Activated CD4-positive, alpha-beta memory T cell treated with anti-CD3 and anti-CD28 coated beads for 36 hours (primary cell): ENCODE results near the gene COL18A1. TPM values are rescaled to one million over a fixed set of nuclear protein-coding genes. Genes with fewer than 3 reads are reported as not detected.
A peak's percentile ranks its signal among the peaks of the same experiment; 100 is the strongest.

ENCODE experiments used
- CTCF ChIA-PET: fragments of 350-600 bp; sonication (Branson Sonifier 250); formaldehyde crosslinking; loops from one replicate; lab custom pipeline; 2021; ENCODE audit warnings: antibody characterized with exemption, inconsistent platforms; lab: Charles Lee
- POLR2A ChIA-PET: fragments of 350-600 bp; sonication (Branson Sonifier 250); formaldehyde crosslinking; loops from one replicate; lab custom pipeline; 2021; ENCODE audit warnings: antibody characterized with exemption; lab: Charles Lee
- DNase-seq: peaks from one replicate; pipeline ENCODE4 v3.0.0-alpha.2; 2020
- H3K27ac Mint-ChIP-seq: one replicate; pipeline ENCODE4 v1.8.0; 2021; ENCODE audit warnings: mixed read lengths
- H3K27me3 Mint-ChIP-seq: one replicate; pipeline ENCODE4 v1.8.0; 2021; ENCODE audit warnings: mixed read lengths
- H3K36me3 Mint-ChIP-seq: one replicate; pipeline ENCODE4 v1.8.0; 2021; ENCODE audit warnings: mixed read lengths
- H3K4me1 Mint-ChIP-seq: one replicate; pipeline ENCODE4 v1.8.0; 2021; ENCODE audit warnings: low read depth, mixed read lengths
- H3K4me3 Mint-ChIP-seq: one replicate; pipeline ENCODE4 v1.8.0; 2021; ENCODE audit warnings: mild to moderate bottlenecking, mixed read lengths
- H3K9me3 Mint-ChIP-seq: one replicate; pipeline ENCODE4 v1.8.0; 2021; ENCODE audit warnings: mixed read lengths
- intact Hi-C: fragments of 100-400 bp; cut with micrococcal nuclease; formaldehyde crosslinking; loops from one replicate; pipeline ENCODE4 v1.15.1; 2023
- total RNA-seq, 2 experiments: library from RNA; stranded (reverse); gene quantifications; one replicate each; pipeline ENCODE4 v1.2.3, GENCODE V29; 2021

The COL18A1 gene
- total RNA-seq, 2 experiments from 2014 or later: 4.5 TPM

DNA sequence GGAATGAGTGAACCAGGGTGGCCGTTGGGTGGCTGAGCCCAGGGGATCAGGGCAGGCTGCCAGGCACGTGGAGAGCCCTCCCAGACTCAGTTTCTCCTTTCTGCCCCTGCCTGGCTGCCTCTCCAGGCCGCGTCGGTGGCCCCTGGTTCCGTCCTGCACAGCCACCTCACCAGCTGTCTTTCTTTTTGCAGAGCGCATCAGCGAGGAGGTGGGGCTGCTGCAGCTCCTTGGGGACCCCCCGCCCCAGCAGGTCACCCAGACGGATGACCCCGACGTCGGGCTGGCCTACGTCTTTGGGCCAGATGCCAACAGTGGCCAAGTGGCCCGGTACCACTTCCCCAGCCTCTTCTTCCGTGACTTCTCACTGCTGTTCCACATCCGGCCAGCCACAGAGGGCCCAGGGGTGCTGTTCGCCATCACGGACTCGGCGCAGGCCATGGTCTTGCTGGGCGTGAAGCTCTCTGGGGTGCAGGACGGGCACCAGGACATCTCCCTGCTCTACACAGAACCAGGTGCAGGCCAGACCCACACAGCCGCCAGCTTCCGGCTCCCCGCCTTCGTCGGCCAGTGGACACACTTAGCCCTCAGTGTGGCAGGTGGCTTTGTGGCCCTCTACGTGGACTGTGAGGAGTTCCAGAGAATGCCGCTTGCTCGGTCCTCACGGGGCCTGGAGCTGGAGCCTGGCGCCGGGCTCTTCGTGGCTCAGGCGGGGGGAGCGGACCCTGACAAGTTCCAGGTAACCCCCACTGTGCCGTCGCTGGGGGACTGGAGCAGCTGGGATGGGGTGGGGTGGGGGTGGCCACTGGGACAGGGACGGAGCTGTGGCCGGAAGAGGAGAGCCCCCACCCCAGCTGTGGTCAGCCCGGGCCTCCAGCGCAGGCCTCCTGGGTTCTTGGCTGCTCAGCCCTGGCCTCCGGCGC, 63.3 kb downstream of the COL18A1 start:
- no peak overlapping the region for H3K4me3 Mint-ChIP-seq
- no peak for DNase-seq
- POLR2A ChIA-PET: no interaction called here
- H3K27me3 Mint-ChIP-seq: peaks cover 8% of the 10 kb centered on the region
- H3K4me1 Mint-ChIP-seq: peaks cover 14% of the 10 kb centered on the region
- no peaks in the 10 kb centered on the region for H3K9me3 Mint-ChIP-seq
- intact Hi-C loops: no loop called here
- CTCF ChIA-PET: interaction anchor here (1.4 kb wide), 1 partner anchor 11 kb away, joined by 3 read pairs; no protein-coding TSS in a partner anchor
- no peaks in the 10 kb centered on the region for H3K36me3 Mint-ChIP-seq
- H3K27ac Mint-ChIP-seq: no peak overlapping the region

- Mint-ChIP-seq H3K36me3 (no peaks in the 10 kb centered on the region), H3K9me3 (no peaks in the 10 kb centered on the region), H3K4me3 (no peak overlapping the region), H3K4me1 (peaks cover 14% of the 10 kb centered on the region), H3K27ac (no peak overlapping the region), H3K27me3 (peaks cover 8% of the 10 kb centered on the region)
- intact Hi-C loops: no loop called here
- DNase-seq: no peak
- ChIA-PET POLR2A (no interaction called here), CTCF (interaction anchor here (1.4 kb wide), 1 partner anchor 10 kb away, joined by 3 read pairs; no protein-coding TSS in a partner anchor)
These were observed 64.0 kb downstream of the COL18A1 start for GRCh38 chr21:45468971-45469272.

DNA sequence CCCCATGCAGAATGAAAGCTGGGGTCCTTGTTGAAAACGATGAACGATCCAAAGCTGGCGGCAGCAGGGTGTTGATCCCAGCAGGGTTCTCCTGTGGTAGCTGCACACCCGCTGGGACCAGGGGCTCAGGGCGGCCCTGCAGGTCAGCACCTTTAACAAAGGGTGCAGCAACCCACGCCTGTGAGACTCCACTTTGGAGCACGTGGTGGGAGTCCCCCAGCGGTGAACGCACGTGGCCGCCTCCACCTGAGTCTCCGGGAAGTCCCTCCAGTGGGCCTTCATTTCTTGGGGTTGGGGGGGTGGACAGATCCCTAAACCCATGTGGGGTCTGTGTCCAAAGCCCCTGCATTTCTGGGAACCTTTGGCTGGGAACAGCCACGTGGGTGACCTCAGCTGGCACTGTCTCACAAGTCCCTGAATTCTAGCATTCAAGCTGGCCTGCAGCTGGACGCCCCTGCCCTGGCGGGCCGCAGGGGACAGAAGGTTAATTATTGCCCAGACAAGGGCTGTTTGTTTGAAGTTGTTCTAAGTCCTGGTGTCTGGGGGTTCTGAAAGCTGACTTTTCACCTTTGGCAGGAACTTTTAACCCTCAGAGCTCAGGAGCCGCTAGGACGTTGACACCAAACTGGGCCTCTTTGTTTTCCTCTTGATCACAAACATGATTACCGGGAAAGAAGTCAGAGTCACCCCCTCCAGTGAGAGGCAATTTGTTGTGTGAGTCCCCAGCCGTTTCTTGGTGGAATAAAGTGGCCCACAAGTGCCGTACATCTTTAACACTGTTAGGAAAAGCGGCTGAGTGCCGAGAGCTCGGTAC, 64.5 kb downstream of the COL18A1 start:
- H3K9me3 Mint-ChIP-seq: no peaks in the 10 kb centered on the region
- peaks cover 14% of the 10 kb centered on the region for H3K4me1 Mint-ChIP-seq
- intact Hi-C loops: no loop called here
- H3K4me3 Mint-ChIP-seq: no peak overlapping the region
- H3K36me3 Mint-ChIP-seq: no peaks in the 10 kb centered on the region
- POLR2A ChIA-PET: no interaction called here
- no peak for DNase-seq
- peaks cover 8% of the 10 kb centered on the region for H3K27me3 Mint-ChIP-seq
- CTCF ChIA-PET: interaction anchor here (1.4 kb wide), 1 partner anchor 10 kb away, joined by 3 read pairs; no protein-coding TSS in a partner anchor
- H3K27ac Mint-ChIP-seq: no peak overlapping the region

DNA sequence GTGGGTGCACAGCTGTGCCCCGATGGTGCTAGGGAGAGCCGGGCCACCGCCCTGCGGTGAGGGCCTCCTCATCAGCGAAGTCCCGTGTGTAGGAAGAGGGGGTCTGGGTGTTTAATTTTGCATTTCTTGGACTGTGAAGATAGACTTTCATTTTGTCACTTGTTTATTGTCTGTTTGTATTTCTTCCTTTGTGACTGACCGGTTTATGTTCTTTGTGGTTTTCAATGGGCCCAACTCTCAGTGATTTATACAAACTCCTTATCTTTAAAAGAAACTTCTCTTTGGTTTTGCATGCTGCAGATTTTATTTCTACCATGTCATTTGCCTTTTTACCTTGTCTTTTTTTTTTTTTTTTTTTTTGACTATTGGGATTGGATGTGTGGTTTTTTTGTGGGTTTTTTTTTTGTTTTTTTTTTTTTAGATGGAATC, 65.1 kb downstream of the COL18A1 start:
- Mint-ChIP-seq H3K36me3 (no peaks in the 10 kb centered on the region), H3K27me3 (peaks cover 5% of the 10 kb centered on the region), H3K4me1 (peaks cover 14% of the 10 kb centered on the region), H3K27ac (no peak overlapping the region), H3K9me3 (no peaks in the 10 kb centered on the region), H3K4me3 (no peak overlapping the region)
- no peak for DNase-seq
- ChIA-PET POLR2A (no interaction called here), CTCF (no interaction called here)
- intact Hi-C loops: no loop called here

DNA sequence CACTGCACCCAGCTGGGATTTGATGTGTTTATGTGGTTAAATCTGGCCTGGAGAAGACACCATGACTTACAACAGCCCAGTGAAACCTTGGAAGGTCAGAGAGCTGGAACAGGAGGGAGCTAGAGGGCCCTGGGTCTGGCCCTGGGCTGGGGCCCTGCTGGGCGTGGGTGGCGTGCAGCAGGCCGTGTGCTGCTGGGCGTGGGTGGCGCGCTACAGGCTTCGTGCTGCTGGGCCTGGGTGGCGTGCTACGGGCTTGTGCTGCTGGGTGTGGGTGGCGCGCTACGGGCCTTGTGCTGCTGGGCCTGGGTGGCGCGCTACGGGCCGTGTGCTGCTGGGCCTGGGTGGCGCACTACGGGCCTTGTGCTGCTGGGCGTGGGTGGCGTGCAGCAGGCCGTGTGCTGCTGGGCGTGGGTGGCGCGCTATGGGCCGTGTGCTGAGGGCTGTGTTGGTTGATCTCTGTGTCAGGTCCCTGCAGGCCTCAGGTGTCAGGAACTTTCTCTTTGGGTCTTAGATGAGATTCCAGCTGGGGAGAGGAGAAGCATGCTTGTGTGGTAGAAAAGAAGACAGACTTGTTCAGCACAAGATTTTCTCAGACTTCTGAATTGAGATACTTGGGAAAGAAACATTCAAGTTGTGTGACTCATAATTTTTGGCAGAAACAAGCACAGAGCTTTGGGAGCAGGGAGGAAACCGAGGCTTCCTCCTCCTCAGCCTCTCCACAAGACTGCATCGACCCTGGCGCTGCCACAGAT, 66.0 kb downstream of the COL18A1 start:
- POLR2A ChIA-PET: no interaction called here
- intact Hi-C loops: no loop called here
- H3K4me1 Mint-ChIP-seq: peaks cover 14% of the 10 kb centered on the region
- CTCF ChIA-PET: no interaction called here
- H3K4me3 Mint-ChIP-seq: no peak overlapping the region
- DNase-seq: peak; percentile 46
- no peaks in the 10 kb centered on the region for H3K27me3 Mint-ChIP-seq
- H3K27ac Mint-ChIP-seq: peak overlapping the region; percentile 72
- H3K36me3 Mint-ChIP-seq: no peaks in the 10 kb centered on the region
- H3K9me3 Mint-ChIP-seq: no peaks in the 10 kb centered on the region

- ChIA-PET CTCF (no interaction called here), POLR2A (no interaction called here)
- intact Hi-C loops: no loop called here
- H3K36me3 Mint-ChIP-seq: no peaks in the 10 kb centered on the region
- no peaks in the 10 kb centered on the region for H3K9me3 Mint-ChIP-seq
- DNase-seq: no peak
- H3K4me1 Mint-ChIP-seq: peaks cover 16% of the 10 kb centered on the region
- no peak overlapping the region for H3K4me3 Mint-ChIP-seq
- no peak overlapping the region for H3K27ac Mint-ChIP-seq
- H3K27me3 Mint-ChIP-seq: no peaks in the 10 kb centered on the region
These were observed 66.7 kb downstream of the COL18A1 start for GRCh38 chr21:45471525-45472221.

DNA sequence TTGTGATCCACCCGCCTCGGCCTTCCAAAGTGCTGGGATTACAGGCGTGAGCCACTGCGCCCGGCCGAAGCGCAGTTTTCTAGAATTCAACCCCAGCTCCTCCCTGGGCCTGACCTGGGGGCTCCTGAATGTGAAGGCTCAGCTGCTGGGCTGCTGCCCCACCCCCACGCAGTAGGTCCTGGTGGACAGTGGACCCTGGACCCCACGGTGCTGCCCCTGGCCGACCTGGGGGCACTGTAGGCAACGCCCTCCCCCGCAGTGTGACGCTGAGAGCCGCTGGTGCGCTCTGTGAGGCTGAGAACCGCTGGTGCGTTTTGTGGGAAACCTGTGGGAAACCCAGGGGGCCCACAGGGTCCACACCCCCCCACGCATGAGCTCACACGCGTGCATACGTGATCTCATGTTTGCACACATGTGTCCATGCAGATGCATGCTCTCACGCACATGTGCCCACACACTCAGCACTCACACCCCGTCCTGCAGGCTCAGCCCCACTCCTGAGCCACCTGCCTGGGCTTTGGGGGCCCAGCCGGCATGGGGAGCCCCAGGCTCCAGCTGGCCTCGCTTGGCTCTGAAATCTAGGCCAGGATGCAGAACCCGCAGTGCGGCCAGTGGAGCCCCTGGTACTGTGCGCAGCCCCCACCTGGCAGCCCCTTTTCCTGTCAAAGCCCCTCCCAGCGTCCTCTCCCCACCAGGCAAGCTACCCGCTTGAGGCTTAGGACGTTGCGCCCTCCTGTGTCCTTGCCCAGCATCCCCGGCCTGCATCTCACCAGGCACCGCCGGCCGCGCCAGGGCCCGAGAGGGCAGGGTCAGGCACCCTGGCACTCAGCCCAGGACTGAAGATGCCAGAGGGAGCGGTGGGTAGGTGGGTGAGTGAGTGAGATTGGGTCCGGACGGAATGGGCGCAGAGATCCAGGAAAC, 67.7 kb downstream of the COL18A1 start:
- POLR2A ChIA-PET: no interaction called here
- CTCF ChIA-PET: no interaction called here
- Mint-ChIP-seq H3K4me1 (peaks cover 17% of the 10 kb centered on the region), H3K27me3 (no peaks in the 10 kb centered on the region), H3K9me3 (no peaks in the 10 kb centered on the region), H3K36me3 (no peaks in the 10 kb centered on the region), H3K27ac (no peak overlapping the region), H3K4me3 (no peak overlapping the region)
- DNase-seq: no peak
- intact Hi-C loops: no loop called here

DNA sequence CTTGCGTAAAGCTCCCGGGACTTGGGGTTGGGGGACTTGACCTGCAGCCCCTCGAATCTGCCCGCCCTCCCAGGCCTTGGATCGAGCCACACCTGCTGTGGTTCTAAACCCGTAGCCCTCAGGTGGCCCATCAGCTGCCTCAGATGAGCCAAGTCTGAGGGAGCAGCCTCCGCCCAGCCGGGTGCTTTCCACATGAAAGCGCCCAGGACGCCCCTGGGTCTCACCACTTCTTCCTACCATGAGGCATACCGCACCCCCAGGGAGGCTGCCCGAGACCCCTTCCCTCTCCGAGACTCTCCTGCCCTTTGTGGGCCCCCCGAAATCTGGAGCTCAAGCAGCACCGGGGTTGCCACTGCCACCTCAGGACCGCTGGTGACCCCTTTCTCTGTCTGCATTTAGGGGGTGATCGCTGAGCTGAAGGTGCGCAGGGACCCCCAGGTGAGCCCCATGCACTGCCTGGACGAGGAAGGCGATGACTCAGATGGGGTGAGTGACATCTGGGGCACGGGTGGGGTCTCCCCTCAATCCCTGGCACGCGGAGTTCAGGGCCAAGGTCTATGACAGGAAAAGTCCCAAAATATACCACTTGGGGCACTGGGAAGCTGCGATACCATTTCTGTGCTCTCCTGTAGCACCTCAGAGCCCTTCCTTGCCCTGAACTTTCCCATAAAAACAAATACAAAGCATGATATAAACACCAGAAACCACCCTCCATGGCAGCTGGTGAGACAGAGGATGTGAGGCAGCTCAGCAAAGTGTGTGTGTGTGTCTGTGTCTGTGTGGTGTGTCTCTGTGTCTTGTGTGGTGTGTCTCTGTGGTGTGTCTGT, 68.7 kb downstream of the COL18A1 start:
- intact Hi-C loops: no loop called here
- Mint-ChIP-seq H3K4me3 (no peak overlapping the region), H3K27me3 (no peaks in the 10 kb centered on the region), H3K4me1 (peaks cover 25% of the 10 kb centered on the region), H3K9me3 (no peaks in the 10 kb centered on the region), H3K36me3 (no peaks in the 10 kb centered on the region), H3K27ac (no peak overlapping the region)
- DNase-seq: no peak
- ChIA-PET CTCF (interaction anchor here (1.0 kb wide), 1 partner anchor 17 kb away, joined by 3 read pairs; no protein-coding TSS in a partner anchor), POLR2A (no interaction called here)

DNA sequence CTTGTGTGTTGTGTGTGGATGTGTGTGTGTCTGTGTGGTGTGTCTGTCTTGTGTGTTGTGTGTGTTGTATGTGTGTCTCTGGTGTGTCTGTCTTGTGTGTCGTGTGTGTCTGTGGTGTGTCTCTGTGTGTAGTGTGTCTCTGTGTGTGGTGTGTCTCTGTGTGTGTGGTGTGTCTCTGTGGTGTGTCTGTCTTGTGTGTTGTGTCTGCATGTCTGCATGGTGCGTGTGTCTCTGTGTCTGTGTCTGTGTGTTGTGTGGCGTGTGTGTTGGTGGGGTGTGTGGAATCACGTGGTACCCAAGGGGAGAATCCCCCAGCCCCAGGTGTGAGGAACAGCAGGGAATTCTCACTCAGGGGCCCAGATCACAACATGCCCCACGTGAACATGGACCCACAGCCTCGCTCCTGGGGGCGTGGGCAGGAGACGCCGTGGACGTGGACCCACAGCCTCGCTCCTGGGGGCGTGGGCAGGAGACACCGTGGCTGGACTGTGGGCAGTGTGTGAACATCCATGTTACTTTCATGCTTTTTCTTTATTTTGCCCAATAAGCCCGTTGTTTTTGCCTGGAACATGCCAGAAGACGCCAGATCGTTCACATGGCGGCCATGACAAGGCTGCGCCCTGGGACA, 69.5 kb downstream of the COL18A1 start:
- DNase-seq: no peak
- H3K27me3 Mint-ChIP-seq: no peaks in the 10 kb centered on the region
- H3K4me3 Mint-ChIP-seq: no peak overlapping the region
- H3K4me1 Mint-ChIP-seq: peaks cover 32% of the 10 kb centered on the region
- H3K9me3 Mint-ChIP-seq: no peaks in the 10 kb centered on the region
- ChIA-PET CTCF (interaction anchor here (1.0 kb wide), 1 partner anchor 17 kb away, joined by 3 read pairs; no protein-coding TSS in a partner anchor), POLR2A (no interaction called here)
- no peaks in the 10 kb centered on the region for H3K36me3 Mint-ChIP-seq
- H3K27ac Mint-ChIP-seq: no peak overlapping the region
- intact Hi-C loops: no loop called here
